Hippocampal formation (tissue), 2 donors: ENCODE data around the gene CACNB4.

Experiments used
- DNase-seq, 2 donors: peaks; one replicate each; lab custom pipeline; 2025; lab: John Stamatoyannopoulos, UW

The CACNB4 gene

DNA sequence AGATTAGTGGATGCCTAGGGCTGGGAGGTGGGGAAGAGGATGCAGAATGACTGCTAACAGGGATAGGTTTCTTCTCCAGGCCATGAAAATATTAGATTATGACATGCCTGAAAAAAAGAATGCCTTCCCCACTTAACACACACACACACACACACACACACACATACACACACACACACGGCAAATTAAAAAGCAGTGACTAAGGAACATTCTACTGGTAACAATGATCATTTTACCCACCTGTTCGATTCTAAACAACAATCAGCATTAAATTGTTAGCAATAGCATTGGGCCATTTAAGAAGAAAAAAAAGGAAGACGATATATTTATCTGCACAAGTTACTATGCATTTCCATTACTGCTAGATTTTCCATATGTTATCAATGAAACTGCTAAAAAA lies 10.8 kb downstream of the CACNB4 start:
- DNase-seq: no peak

DNA sequence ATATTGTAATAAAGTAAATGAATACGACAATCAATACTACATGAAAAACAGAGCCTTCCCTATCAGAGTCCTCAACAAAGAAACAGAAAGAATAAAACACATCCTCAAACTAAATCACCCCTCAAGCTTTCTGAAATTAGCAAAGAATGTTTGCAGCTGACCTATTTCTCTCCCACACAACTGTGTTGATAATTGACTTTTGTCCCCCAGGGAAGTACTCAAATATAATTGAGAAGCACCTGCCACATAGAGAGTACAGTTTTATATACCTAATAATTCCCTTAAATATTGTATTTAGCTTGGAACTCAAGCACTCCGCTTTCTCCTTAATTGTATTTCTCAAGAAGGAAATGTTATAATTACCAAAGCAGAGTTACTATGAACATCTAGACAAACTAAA lies 12.6 kb downstream of the CACNB4 start:
- no peak for DNase-seq

GRCh38 chr2:152084076-152084475 lies 14.8 kb downstream of the CACNB4 start:
- no peak for DNase-seq

- no peak for DNase-seq
Observed at GRCh38 chr2:152083202-152083875, 15.5 kb downstream of the CACNB4 start.

GRCh38 chr2:152078662-152079061 lies 20.2 kb downstream of the CACNB4 start:
- DNase-seq: no peak

DNA sequence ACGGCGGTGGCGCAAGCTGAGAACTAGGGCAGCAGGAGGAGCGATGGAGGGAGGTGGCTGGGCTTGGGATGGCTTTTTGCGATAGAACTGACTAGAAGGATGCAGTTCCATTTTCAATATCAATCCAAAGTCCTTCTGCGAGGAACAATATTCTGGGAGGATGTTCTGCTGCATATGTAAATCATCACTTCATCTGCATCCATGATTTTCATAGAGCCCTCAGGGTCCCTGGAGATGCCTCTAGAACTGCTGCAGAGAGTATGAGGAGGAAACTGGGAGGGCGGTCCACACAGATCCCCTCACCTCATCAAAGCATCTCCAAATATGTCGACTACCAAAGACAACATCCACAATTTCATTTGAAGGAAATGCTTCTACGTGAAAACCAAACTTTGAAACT lies 20.8 kb downstream of the CACNB4 start:
- DNase-seq: no peak

GRCh38 chr2:152075461-152076050 lies 23.3 kb downstream of the CACNB4 start:
- no peak for DNase-seq

- no peak for DNase-seq
Observed at GRCh38 chr2:152072011-152072410, 26.8 kb downstream of the CACNB4 start.

DNA sequence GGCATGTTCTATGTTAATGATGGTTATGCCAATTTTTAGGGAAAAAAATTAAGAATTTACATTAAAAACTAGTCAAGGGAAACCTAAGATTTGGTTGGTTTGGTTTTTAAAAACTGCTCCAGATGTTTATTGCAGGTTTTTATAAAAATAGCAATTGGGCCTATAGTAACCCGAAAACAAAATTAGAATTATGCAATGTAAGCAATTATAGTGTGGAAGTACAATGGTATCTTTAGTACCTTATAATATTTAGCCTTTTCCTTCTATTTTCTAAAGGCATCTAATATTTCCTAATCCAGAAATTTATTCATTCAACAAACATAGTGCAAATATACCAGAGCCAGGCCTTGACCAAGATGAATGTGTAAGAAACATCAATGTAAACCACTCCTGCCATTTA lies 27.3 kb downstream of the CACNB4 start:
- DNase-seq: no peak

GRCh38 chr2:152071092-152071491 lies 27.8 kb downstream of the CACNB4 start:
- DNase-seq: no peak

- DNase-seq: no peak
Observed at GRCh38 chr2:152068226-152068625, 30.6 kb downstream of the CACNB4 start.

- DNase-seq: no peak
Observed at GRCh38 chr2:152067823-152068222, 31.0 kb downstream of the CACNB4 start.

- no peak for DNase-seq
Observed at GRCh38 chr2:152065945-152066344, 32.9 kb downstream of the CACNB4 start.

DNA sequence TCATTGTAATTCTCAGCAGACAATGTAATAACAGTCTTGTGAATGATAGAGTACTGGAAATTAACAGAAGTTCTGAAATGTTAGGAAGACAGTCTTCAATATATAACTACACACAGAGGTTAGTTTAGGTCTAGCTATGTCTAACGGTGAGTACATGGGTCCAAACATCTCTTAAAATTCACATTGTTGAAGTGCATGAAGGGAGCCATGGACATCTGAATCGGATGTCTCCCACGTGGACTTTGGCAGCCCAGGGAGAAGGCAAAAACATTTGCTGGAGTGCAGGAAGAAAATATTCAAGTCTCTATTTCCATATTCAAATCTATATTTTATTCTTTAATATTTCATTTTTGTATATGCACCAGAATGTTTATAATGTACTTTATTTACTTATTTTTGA lies 34.8 kb downstream of the CACNB4 start:
- no peak for DNase-seq

DNA sequence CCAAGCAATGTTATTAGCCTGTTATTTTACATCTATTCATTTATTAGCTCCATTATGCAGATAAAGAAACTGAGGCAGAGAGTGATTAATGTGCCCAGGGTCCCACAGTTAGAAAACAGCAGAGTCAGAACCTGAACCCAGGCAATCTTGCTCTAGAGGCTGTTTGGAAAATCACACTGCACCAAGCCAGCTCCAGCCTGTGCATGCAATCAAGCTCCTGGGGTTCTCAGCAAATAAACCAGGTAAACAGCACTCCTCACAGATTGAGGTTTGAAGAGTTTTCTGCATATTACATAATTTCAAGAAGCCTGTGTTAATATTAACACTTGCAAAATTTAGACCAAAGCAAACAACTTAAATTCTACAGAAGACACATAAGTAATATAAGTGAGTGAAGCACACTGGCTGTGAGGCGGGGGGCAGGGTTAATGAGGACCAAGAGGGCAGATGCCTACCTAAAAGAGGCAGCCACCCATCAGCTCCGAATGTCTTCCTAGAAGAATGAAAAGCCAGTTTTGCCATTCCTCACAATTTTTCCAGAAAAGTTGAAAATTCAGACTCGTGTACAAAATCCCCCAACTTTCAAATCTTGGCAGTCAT lies 35.4 kb downstream of the CACNB4 start:
- no peak for DNase-seq

DNA sequence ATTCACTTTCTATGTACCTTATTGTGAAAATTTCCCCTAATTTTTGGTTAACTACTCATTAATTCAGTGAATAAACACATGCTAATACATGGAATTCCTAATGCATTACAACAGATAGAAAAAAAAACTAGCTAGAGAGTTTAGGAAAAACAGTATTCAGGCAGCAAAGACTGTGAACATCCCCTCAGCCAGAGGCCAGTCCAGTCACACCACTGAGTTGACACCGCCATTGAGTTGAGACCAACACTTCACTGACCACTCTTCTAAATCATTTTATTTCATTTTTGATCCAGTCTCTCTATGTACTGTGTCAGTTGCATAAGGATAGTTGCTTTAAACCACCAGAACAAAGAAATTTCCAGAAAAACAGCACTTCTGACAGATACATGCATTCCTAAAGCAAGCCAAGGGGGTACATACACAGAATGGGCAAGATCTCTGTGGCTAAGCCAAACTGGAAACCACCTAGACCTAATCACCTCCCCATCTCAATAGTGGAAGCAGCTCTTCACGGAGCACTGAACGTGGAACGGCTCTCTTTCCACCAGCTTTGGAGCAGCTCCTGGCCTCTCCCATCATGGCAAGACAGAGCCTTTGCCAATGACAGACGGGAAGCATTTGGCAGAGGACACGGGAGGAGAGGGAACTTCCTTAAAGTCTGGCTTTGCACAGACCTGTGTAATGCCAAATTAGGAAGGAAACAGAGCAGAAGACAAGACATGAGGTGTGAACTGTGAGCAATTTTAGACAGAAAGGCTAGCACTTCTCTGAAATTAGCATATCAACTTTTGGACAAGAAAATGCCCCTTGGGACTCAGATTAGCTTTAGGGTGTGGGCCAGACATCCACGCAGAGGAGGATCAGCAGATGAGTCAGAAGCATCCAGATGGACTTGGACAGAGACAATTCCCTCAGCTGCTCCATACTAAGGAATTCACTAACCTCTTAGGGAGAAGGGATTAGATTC lies 36.4 kb downstream of the CACNB4 start:
- no peak for DNase-seq

- DNase-seq: no peak
Observed at GRCh38 chr2:152061383-152061782, 37.5 kb downstream of the CACNB4 start.

- no peak for DNase-seq
Observed at GRCh38 chr2:152058655-152059054, 40.2 kb downstream of the CACNB4 start.

DNA sequence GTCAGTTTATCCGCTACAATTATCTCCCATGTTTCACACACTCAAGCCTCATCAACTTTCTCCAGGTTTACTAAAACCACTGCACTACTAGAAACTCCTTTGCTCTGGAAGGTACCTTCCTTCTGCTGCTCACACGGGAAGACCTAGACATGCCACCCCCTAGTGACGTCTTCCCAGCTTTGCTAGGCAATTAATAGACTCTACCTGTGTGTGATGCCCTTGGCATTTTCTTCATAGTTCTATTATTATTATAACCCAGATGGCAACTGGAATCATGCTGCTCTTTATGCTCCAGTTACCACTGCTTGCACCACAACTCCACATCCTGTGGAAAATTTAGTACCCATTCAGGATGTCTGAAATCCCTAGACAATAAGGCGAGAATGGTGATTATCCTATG lies 42.4 kb downstream of the CACNB4 start:
- no peak for DNase-seq

- no peak for DNase-seq
Observed at GRCh38 chr2:152055366-152056108, 43.3 kb downstream of the CACNB4 start.

- DNase-seq: no peak
Observed at GRCh38 chr2:152054593-152054992, 44.3 kb downstream of the CACNB4 start.

GRCh38 chr2:152051436-152051835 lies 47.4 kb downstream of the CACNB4 start:
- DNase-seq: no peak
